T1000 (cell line): Measurements from ENCODE around the gene CHML.

Experiments used
- DNase-seq: peaks from one replicate; lab custom pipeline; 2025; ENCODE audit warnings: mixed read lengths; lab: John Stamatoyannopoulos, UW

Gene CHML

GRCh38 chr1:241590719-241591118 lies 49.5 kb downstream of the CHML start:
- no peak for DNase-seq
